Endothelial cell of umbilical vein (primary cell): ENCODE data around the gene C11orf65. TPM values are rescaled to one million over a fixed set of nuclear protein-coding genes. Genes with fewer than 3 reads are reported as not detected.

Experiments used
- BruUV-seq: library from RNA; stranded (reverse); fragments of 400-500 nt; replicated peaks from 2 replicates; lab custom pipeline; 2021; lab: Mats Ljungman, UMichigan
- CTCF ChIA-PET: fragments of 300-600, 350-600 bp; sonication (Branson Sonifier 250); formaldehyde crosslinking; loops from one replicate; lab custom pipeline; 2021; ENCODE audit warnings: antibody characterized with exemption, inconsistent platforms; lab: Charles Lee
- POLR2A ChIA-PET: fragments of 300-600, 350-600 bp; sonication (Branson Sonifier 250); formaldehyde crosslinking; loops from one replicate; lab custom pipeline; 2021; ENCODE audit warnings: antibody characterized with exemption, inconsistent platforms; lab: Charles Lee
- DNase-seq: peaks from one replicate; pipeline ENCODE4 v3.0.0-alpha.2; 2011; ENCODE audit warnings: low read depth, low spot score
- FAIRE-seq: peaks from 2 replicates; lab custom pipeline; 2011; peaks lifted over from hg19 to GRCh38; lab: Jason Lieb, UNC
- H2AFZ ChIP-seq: 2 replicates; pipeline ENCODE4 v1.6.0; 2012; ENCODE audit warnings: low read depth, low read length, control low read depth, inconsistent platforms
- H3K27ac ChIP-seq: 2 replicates; pipeline ENCODE4 v1.5.1; 2011; ENCODE audit warnings: low read depth, mild to moderate bottlenecking, control low read depth, low read length, moderate library complexity; ENCODE audit not compliant: insufficient read depth
- H3K27me3 ChIP-seq, 2 experiments: 2 replicates each; pipeline versions ENCODE4 v1.6.0 to v1.6.1; 2011; ENCODE audit warnings: low read length in 2 of 2, mixed read lengths in 1 of 2; ENCODE audit not compliant: control insufficient read depth in 2 of 2, insufficient read depth in 2 of 2
- H3K36me3 ChIP-seq, 2 experiments: 2 replicates in 1 of 2; 3 replicates in 1 of 2; pipeline ENCODE4 v1.5.1; 2011; ENCODE audit warnings: low read length in 2 of 2, mild to moderate bottlenecking in 1 of 2, moderate library complexity in 1 of 2; ENCODE audit not compliant: control insufficient read depth in 2 of 2, insufficient read depth in 2 of 2; ENCODE audit errors: extremely low read depth in 1 of 2
- H3K4me1 ChIP-seq: 3 replicates; pipeline ENCODE4 v1.5.1; 2011; ENCODE audit warnings: mild to moderate bottlenecking, low read length; ENCODE audit not compliant: control insufficient read depth, insufficient read depth; ENCODE audit errors: extremely low read depth
- H3K4me2 ChIP-seq: 2 replicates; pipeline ENCODE4 v1.6.1; 2011; ENCODE audit warnings: low read length, control low read depth, mixed read lengths; ENCODE audit not compliant: insufficient read depth
- H3K4me3 ChIP-seq, 3 experiments: fragments of 200-600 bp in 1 of 3; sonication (generic), shearing (Covaris generic) in 1 of 3; replicated peaks in 1 of 3; 2 replicates each; pipeline ENCODE4 v1.5.1; 2011 to 2016; ENCODE audit warnings: control low read depth in 3 of 3, low read length in 3 of 3, mild to moderate bottlenecking in 2 of 3, inconsistent platforms in 1 of 3, low read depth in 1 of 3, moderate library complexity in 1 of 3; ENCODE audit not compliant: insufficient read depth in 1 of 3
- H3K79me2 ChIP-seq: 2 replicates; pipeline ENCODE4 v1.6.0; 2012; ENCODE audit warnings: low read length, inconsistent platforms; ENCODE audit not compliant: control insufficient read depth, insufficient read depth
- H3K9ac ChIP-seq: replicated peaks from 2 replicates; pipeline ENCODE3; 2011; ENCODE audit warnings: low read length, control low read depth; ENCODE audit not compliant: insufficient read depth; ENCODE audit errors: extremely low read depth
- H3K9me1 ChIP-seq: replicated peaks from 3 replicates; pipeline ENCODE4 v1.6.0; 2011; ENCODE audit warnings: mild to moderate bottlenecking, low read length; ENCODE audit not compliant: control insufficient read depth, insufficient read depth; ENCODE audit errors: extremely low read depth
- H3K9me3 ChIP-seq: replicated peaks from 2 replicates; pipeline ENCODE4 v1.5.1; 2012; ENCODE audit warnings: low read length, inconsistent platforms; ENCODE audit not compliant: control insufficient read depth, insufficient read depth
- H4K20me1 ChIP-seq: replicated peaks from 2 replicates; pipeline ENCODE3; 2011; ENCODE audit warnings: mild to moderate bottlenecking, low read length; ENCODE audit not compliant: control insufficient read depth, insufficient read depth; ENCODE audit errors: extremely low read depth
- EZH2 ChIP-seq: IDR thresholded peaks from 2 replicates; pipeline ENCODE4 v1.6.1; 2012; ENCODE audit warnings: borderline replicate concordance, low read depth, mild to moderate bottlenecking, moderate library complexity, low read length, inconsistent platforms; ENCODE audit not compliant: severe bottlenecking
- FOS ChIP-seq: IDR thresholded peaks from 2 replicates; pipeline ENCODE4 v1.6.1; 2011; ENCODE audit warnings: mild to moderate bottlenecking, low read length, moderate library complexity, borderline replicate concordance; ENCODE audit not compliant: insufficient read depth
- GATA2 ChIP-seq: IDR thresholded peaks from 2 replicates; pipeline ENCODE4 v1.7.0; 2011; ENCODE audit warnings: low read depth, mild to moderate bottlenecking, moderate library complexity, mixed read lengths, low read length; ENCODE audit not compliant: insufficient read length, insufficient read depth
- JUN ChIP-seq: IDR thresholded peaks from 2 replicates; pipeline ENCODE4 v1.6.1; 2011; ENCODE audit warnings: borderline replicate concordance, low read depth; ENCODE audit not compliant: insufficient read length, insufficient read depth
- MYC ChIP-seq: IDR thresholded peaks from one replicate; pipeline ENCODE4 v1.6.1; 2011; ENCODE audit warnings: mild to moderate bottlenecking, low read depth, low read length
- POLR2A ChIP-seq: IDR thresholded peaks from 2 replicates; pipeline ENCODE4 v1.6.1; 2012; ENCODE audit warnings: low read depth, mild to moderate bottlenecking, control low read depth, low read length
- POLR2AphosphoS5 ChIP-seq: IDR thresholded peaks from 2 replicates; pipeline ENCODE4 v1.6.1; 2012; ENCODE audit warnings: low read depth, mild to moderate bottlenecking, control low read depth, low read length, moderate library complexity; ENCODE audit not compliant: insufficient read depth
- dilution Hi-C: fragments of 300-500 bp; cut with MboI; formaldehyde crosslinking; loops from one replicate; pipeline ENCODE4 v1.15.0; 2019; ENCODE audit warnings: low sequenced_read_pairs; ENCODE audit not compliant: extremely low pct_ligation_motif_present
- intact Hi-C: fragments of 100-400 bp; cut with micrococcal nuclease; formaldehyde crosslinking; loops from one replicate; pipeline ENCODE4 v1.10.0; 2022
- polyA plus RNA-seq, 4 experiments: library from polyadenylated mRNA; depleted of rRNA in 3 of 4; stranded (reverse) in 3 of 4; unstranded in 1 of 4; fragments of >200 nt; gene quantifications; 2 replicates each; pipeline versions ENCODE4 v1.2.1 to v1.2.3, GENCODE V29; 2011 to 2012; ENCODE audit warnings: missing spikeins in 1 of 4
- total RNA-seq: library from RNA; stranded (reverse); gene quantifications from 2 replicates; pipeline ENCODE4 v1.2.3, GENCODE V29; 2021
- TF ChIP-seq, protein P1 (sequence below): IDR thresholded peaks from 2 replicates; pipeline ENCODE4 v1.6.1; 2011; ENCODE audit not compliant: insufficient read depth, insufficient read length
- TF ChIP-seq, protein P2 (sequence below), 2 donors: IDR thresholded peaks; 1 replicate in 1 of 2; 2 replicates in 1 of 2; pipeline ENCODE4 v1.5.1; 2011; ENCODE audit warnings: low read length in 2 of 2, mild to moderate bottlenecking in 2 of 2, moderate library complexity in 2 of 2, control low read depth in 1 of 2, inconsistent platforms in 1 of 2, low read depth in 1 of 2; ENCODE audit not compliant: insufficient read depth in 1 of 2; ENCODE audit errors: extremely low read depth in 1 of 2

C11orf65 gene
- total and polyA plus RNA-seq, 2 donors (not counting 3 experiments of a cell fraction or from before 2014, with no cell fraction given): not detected

DNA sequence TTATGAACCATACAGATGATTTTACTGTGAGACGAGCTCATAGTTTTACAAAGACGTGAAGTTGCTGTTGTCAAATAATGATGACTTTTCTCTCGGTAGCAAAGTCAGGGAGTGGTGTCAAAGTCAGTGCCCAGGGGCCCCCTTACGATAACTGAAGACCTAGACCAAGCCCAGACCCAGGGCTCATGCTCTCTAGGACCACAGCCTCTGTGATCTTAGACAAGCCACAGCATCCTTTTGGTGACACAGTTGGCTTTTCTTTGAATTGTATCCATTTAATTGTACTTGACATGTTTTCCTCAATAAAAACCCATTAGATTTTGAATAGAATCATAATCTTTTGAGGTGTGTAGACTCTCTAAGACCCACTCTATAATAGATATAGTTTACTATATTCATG lies 48.8 kb upstream of the C11orf65 start:
- no TSS peak for BruUV-seq
- ChIA-PET CTCF (no interaction called here), POLR2A (no interaction called here)
- DNase-seq (no peak), FAIRE-seq (no peak)
- Histone ChIP-seq H3K4me3 (no peak overlapping the region), H2AFZ (no peak overlapping the region), H3K9ac (no peak overlapping the region), H3K9me1 (no peaks in the 10 kb centered on the region), H3K79me2 (no peaks in the 10 kb centered on the region), H3K27me3 (peaks cover 3 to 10% of the 10 kb centered on the region in 2 experiments), H3K4me2 (no peak overlapping the region), H3K27ac (no peak overlapping the region), H3K9me3 (no peaks in the 10 kb centered on the region), H3K36me3 (no peaks in the 10 kb centered on the region), H4K20me1 (no peaks in the 10 kb centered on the region), H3K4me1 (no peaks in the 10 kb centered on the region)
- intact Hi-C loops (no loop called here), dilution Hi-C loops (no loop called here)
- no peak for TF ChIP-seq FOS
- no peak for TF ChIP-seq MYC
- no peak for TF ChIP-seq EZH2
- no peak for TF ChIP-seq GATA2
- no peak for TF ChIP-seq JUN
- TF ChIP-seq, protein P1, sequence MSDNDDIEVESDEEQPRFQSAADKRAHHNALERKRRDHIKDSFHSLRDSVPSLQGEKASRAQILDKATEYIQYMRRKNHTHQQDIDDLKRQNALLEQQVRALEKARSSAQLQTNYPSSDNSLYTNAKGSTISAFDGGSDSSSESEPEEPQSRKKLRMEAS: no peak
- TF ChIP-seq, protein P2, sequence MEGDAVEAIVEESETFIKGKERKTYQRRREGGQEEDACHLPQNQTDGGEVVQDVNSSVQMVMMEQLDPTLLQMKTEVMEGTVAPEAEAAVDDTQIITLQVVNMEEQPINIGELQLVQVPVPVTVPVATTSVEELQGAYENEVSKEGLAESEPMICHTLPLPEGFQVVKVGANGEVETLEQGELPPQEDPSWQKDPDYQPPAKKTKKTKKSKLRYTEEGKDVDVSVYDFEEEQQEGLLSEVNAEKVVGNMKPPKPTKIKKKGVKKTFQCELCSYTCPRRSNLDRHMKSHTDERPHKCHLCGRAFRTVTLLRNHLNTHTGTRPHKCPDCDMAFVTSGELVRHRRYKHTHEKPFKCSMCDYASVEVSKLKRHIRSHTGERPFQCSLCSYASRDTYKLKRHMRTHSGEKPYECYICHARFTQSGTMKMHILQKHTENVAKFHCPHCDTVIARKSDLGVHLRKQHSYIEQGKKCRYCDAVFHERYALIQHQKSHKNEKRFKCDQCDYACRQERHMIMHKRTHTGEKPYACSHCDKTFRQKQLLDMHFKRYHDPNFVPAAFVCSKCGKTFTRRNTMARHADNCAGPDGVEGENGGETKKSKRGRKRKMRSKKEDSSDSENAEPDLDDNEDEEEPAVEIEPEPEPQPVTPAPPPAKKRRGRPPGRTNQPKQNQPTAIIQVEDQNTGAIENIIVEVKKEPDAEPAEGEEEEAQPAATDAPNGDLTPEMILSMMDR (IDR thresholded peaks at IDR 0.05; ENCODE audit: extremely low read depth in 1 of 2, insufficient read depth in 1 of 2, low read depth in 1 of 2, low read length in 2 of 2): no peak
- no peak for TF ChIP-seq POLR2AphosphoS5
- no peak for TF ChIP-seq POLR2A
